AG10803 (cell line): Measurements from ENCODE around the gene RDH8.

Experiments
- DNase-seq: peaks from one replicate; pipeline ENCODE4 v3.0.0; 2010; ENCODE audit warnings: low read depth
- H3K4me3 ChIP-seq: 2 replicates; pipeline ENCODE4 v1.5.1; 2011; ENCODE audit warnings: mild to moderate bottlenecking, low read length, control low read depth
- TF ChIP-seq, protein P1 (sequence below): conservative IDR thresholded peaks from 2 replicates; pipeline ENCODE4 v1.5.1; 2011; ENCODE audit warnings: mild to moderate bottlenecking, low read length, control low read depth, inconsistent platforms

The RDH8 gene

DNA sequence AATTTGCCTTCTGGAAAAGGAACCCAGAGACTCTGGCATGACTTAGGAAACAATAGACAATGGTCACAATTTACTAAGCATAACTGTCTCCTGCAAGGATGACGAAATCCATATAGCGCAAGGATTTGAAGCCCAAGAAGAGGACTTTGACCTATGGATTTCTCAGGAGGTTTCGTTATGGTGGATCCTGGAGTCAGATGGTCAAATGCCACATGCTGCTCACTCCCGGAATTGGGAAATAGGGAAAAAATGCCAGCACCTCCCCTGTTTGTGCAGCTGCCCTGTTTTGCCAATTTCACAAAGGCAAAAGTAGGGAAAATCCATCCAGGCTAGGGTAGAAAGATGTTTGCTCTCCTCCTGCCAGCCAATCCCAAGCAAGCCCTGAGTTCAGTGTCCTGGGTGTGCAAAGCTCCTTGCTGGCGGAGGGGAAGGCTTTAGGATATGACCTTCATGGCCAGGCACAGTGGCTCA is 23.4 kb downstream of the RDH8 start:
- TF ChIP-seq, protein P1, sequence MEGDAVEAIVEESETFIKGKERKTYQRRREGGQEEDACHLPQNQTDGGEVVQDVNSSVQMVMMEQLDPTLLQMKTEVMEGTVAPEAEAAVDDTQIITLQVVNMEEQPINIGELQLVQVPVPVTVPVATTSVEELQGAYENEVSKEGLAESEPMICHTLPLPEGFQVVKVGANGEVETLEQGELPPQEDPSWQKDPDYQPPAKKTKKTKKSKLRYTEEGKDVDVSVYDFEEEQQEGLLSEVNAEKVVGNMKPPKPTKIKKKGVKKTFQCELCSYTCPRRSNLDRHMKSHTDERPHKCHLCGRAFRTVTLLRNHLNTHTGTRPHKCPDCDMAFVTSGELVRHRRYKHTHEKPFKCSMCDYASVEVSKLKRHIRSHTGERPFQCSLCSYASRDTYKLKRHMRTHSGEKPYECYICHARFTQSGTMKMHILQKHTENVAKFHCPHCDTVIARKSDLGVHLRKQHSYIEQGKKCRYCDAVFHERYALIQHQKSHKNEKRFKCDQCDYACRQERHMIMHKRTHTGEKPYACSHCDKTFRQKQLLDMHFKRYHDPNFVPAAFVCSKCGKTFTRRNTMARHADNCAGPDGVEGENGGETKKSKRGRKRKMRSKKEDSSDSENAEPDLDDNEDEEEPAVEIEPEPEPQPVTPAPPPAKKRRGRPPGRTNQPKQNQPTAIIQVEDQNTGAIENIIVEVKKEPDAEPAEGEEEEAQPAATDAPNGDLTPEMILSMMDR, result no peak

DNA sequence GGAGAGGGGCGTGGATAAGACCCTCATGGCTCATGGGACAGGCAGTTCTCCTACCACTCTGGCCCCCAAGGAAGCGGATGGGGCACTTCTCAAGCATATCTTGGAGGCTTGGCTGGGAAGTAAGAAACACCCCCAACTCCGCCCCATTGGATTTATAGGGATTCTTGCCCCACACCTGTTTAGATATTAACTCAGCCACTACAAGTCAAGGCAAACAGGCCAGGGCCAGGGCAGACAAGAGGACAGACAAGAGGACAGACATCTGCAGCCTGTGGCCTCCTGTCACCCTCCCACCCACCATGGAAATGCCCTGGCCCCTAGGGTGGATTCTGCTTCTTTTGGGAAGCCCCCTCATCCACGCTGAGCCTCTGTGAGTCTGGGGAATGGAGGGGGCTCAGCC is 24.1 kb downstream of the RDH8 start:
- no peak overlapping the region for H3K4me3 ChIP-seq
- TF ChIP-seq, protein P1, result no peak

More for the DNA sequence above, 23.4 kb downstream of the RDH8 start:
- DNase-seq, result peak; percentile 19
- no peak overlapping the region for H3K4me3 ChIP-seq

DNA sequence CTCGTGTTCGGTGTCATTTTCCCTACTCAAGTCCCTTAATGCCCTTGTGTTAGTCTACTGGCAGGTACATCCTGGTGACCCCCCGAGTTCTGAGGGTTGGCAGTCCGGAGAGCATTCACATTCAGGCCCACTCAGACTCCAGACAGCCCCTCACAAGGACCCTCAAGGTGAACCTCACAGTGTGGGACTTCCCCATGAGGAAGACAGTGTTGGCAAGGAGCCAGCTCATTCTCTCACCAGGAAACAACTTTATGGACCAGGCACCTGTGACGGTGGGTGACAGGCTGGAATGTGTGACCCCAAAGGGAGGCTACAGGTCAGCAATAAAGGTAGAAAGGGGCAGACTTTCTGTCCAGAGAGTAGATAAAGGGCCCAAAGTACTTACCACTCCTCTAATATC is 24.5 kb downstream of the RDH8 start:
- TF ChIP-seq, protein P1, result no peak
- no peak overlapping the region for H3K4me3 ChIP-seq
- no peak for DNase-seq

More for the DNA sequence above, 24.1 kb downstream of the RDH8 start:
- DNase-seq, result no peak

DNA sequence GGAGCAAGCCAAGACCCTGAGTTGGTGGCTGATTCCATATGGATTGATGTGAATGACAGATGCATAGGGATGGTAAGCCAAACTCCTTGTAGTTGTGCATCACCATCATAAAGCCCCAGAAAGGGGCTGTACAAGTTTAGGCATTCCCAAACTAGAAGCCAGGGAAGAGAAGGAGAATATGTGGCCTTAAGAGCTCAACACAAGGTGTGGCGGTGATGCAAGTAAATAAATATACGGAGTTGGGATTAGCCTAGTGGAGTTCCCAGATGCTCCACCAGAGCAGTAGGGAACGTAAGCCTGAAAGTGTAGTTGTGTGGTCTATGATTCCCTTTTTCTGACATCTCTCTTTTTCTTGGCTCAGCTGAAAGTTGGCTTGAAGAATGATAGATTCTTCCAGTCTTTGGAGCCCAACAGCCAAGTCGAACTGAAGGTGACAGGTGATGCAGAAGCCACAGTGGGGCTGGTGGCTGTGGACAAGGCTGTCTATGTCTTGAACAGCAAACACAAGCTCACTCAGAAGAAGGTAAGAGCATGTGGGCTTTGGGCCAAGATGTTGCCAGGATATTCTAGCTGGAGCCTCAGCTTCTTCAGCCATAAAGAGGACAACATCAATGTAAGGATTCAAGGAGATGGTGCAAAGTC is 30.1 kb downstream of the RDH8 start:
- TF ChIP-seq, protein P1, result no peak
- DNase-seq, result peak; percentile 39

DNA sequence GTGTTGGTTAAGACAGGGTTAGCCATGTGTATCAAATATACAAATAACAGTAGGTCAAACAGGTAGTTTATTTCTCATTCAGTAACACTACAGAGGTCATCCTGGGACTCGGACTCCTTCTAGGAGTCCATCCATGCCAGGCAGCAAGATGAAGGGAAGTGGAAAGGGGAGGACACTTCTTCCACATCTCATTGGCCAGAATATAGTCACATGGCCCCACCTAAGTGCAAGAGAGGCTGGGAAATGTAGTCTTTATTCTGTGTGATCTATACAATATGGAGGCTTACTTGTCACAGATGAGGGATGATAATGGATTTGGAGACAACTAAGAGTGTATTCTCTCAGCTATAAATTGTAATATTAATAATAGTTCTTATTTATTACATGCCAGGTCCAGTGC is 31.1 kb downstream of the RDH8 start:
- TF ChIP-seq, protein P1, result no peak
- no peak overlapping the region for H3K4me3 ChIP-seq
- no peak for DNase-seq

More for the DNA sequence above, 30.1 kb downstream of the RDH8 start:
- H3K4me3 ChIP-seq, result no peak overlapping the region

DNA sequence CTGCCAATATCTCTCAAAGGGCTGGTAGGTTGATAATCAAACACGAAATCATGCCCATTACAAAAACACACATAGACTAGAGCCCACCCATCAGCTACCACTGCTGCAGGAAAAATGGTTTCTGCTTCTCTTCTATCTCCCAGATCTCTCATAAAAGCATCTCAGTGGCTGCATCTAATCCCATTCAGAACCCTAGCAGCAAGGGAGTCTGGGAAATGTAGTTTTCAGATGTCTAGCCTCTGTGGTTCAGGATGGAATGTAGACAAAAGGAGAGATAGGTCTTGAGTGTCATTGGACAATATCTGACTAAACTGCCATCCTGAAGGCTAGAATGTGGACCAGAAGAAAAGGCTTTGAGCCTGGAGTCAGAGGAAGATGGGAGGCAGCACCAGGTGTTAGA is 32.1 kb downstream of the RDH8 start:
- TF ChIP-seq, protein P1, result no peak
- no peak overlapping the region for H3K4me3 ChIP-seq
- no peak for DNase-seq

DNA sequence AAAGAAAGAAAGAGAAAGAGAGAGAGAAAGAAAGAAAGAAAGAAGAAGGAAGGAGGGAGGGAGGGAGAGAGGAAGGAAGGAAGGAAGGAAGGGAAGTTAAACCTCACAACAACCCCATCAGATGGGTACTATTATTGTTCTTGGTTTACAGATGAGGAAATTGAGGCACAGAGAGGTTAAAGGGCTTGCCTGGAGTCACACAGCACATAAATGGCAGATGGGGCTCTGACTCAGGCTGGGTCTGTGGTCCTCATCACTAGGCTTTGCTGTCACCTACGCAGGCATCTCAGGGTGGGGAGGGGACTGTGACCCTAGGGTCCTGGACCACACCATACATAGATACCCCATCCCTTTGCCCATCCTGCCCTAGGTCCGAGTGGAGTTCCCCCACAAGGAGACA is 36.3 kb downstream of the RDH8 start:
- no peak overlapping the region for H3K4me3 ChIP-seq
- no peak for DNase-seq
- TF ChIP-seq, protein P1, result no peak
